Embryonic facial prominence (tissue), 1 donor: Measurements from ENCODE around the gene CAMK1.
A peak's percentile ranks its signal among the peaks of the same experiment; 100 is the strongest.
"Not testable (repeated sequence)": the region's sequence is repeated elsewhere in the genome, so short reads cannot be mapped to it uniquely, and the experiment has no call there.

Experiments
- DNase-seq: peaks from one replicate; pipeline ENCODE4 v3.0.0-alpha.2; 2016; ENCODE audit errors: extremely low spot score

The CAMK1 gene

GRCh38 chr3:9776896-9777693 is 7.3 kb upstream of the CAMK1 start:
- no peak for DNase-seq

GRCh38 chr3:9771007-9771406 is 1.3 kb upstream of the CAMK1 start:
- DNase-seq: not testable (repeated sequence)

- DNase-seq: no peak
Observed at GRCh38 chr3:9770276-9770812, 597 bp upstream of the CAMK1 start.

- DNase-seq: no peak
Observed at GRCh38 chr3:9769012-9769411, 735 bp downstream of the CAMK1 start.

DNA sequence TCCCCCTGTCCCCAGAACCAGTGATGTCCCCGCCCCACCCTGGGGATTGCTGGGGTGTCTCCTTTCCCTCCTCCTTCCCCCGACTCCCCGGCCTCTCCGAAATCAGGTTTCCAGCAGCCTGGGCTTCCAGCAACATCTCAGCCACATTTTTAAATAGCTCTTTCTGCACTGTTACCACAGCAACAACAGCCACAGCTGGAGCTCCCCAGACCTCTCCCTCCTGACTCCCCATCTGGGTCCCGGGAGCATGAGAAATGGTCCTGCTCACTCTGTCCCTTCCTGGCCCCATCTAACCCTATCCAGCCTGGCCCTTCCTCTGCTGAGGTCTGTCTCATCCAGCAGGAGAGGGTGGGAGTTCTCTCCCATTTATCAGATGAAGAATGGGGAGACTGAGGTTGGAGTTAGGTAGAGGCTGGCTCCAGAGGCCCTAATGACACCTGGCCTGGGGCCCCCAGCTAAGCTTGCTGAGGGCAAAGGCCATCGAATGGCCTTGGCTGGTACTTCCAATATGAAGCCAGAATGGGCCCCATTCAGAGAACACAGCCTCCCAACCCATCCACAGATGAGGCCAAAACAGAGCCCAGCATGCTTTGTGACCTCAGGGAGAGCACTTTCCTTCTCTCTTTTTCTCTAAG is 1.5 kb downstream of the CAMK1 start:
- no peak for DNase-seq

GRCh38 chr3:9767418-9767817 is 2.3 kb downstream of the CAMK1 start:
- DNase-seq: no peak

DNA sequence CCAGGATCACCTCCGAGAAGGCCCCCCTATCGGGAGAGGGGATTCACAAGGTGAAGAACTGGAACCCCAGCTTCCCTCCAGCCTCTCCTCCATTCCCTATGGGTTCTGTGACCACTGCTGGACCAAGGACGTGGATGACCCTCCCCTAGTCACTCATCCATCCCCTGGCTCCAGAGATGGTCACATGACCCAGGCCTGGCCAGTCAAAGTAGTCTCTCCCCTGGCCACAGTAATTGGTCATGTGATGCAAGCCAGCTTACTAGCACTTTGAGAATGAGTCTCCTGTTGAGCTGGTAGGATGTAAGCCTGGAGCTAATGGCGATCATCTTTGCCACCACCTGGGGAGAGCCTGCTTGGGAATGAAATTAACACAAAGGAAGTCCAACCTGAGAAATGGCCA is 3.9 kb downstream of the CAMK1 start:
- no peak for DNase-seq

- DNase-seq: no peak
Observed at GRCh38 chr3:9762871-9763270, 6.9 kb downstream of the CAMK1 start.

DNA sequence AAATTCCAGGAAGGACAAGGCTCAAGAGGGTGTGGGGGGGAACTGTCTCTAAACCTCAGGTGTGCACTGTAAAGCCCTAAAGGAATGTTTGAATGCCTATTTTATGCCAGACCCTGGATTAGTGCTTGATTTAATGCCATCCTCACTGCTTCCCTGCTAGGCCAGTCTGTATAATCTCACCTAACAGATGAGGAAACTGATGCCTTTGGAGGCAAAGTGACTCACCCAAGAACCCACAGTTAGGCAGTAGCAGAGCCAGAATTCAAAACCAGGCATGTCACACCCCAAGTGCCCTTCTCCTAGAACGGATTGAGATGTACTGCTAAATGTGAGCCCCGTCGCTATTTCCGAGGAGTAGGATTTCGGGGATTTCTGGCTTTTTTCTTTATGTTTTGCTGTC is 7.8 kb downstream of the CAMK1 start:
- DNase-seq: peak; percentile 4

DNA sequence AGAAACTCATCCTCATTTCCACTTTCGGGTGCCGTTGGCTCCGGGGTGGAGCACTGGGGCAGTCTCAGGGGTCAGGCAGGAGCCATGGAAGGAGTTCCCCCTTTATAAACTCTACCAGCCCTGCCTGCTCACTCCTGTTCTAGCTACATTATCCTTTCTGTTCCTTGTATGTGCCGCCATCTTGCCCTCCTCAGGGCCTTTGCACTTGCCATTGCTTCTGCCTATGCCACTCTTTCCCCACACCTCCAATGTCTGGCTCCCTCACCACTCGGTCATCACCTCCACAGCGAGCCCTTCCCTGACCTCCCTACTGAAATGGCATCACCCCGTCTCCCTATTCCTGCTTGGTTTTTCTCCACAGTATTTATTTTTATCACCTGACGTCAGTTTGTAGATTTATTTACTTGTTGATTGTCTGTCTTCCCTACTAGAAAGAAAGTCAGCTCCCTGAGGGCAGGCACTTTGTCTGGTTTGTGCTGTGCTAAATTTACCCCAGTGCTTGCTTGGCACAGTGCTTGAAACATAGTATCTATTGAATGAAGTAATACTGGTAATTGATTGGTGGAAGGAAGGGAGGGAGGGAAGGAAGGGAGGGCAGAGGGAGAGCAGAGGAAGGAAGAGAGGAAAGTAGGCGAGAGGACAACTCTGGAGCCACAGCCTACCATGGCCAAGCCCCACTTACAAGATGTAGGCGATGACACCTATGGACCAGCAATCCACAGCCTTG is 8.8 kb downstream of the CAMK1 start:
- DNase-seq: peak; percentile 2

DNA sequence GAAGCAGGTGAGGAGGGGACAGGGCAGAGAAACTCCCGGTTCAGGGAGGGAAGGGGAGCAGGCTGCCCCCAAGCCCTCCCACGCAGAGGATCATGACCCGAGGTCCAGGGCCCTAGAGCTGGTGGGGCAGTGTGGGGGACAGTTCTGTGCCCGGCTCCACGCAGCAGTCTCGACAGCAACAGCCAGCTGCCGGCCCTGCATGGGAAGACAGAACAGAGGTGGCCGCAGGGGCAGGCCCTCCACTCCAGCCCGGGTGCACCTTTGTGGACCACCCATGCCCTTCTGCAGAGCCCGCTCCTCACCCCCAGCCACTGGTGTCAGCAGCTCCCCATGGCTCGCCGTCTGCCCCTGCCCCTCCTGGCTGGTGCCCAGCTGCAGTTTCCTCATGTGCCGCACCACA is 12.3 kb downstream of the CAMK1 start:
- DNase-seq: no peak

GRCh38 chr3:9754678-9755077 is 15.1 kb downstream of the CAMK1 start:
- peak; percentile 1 for DNase-seq

DNA sequence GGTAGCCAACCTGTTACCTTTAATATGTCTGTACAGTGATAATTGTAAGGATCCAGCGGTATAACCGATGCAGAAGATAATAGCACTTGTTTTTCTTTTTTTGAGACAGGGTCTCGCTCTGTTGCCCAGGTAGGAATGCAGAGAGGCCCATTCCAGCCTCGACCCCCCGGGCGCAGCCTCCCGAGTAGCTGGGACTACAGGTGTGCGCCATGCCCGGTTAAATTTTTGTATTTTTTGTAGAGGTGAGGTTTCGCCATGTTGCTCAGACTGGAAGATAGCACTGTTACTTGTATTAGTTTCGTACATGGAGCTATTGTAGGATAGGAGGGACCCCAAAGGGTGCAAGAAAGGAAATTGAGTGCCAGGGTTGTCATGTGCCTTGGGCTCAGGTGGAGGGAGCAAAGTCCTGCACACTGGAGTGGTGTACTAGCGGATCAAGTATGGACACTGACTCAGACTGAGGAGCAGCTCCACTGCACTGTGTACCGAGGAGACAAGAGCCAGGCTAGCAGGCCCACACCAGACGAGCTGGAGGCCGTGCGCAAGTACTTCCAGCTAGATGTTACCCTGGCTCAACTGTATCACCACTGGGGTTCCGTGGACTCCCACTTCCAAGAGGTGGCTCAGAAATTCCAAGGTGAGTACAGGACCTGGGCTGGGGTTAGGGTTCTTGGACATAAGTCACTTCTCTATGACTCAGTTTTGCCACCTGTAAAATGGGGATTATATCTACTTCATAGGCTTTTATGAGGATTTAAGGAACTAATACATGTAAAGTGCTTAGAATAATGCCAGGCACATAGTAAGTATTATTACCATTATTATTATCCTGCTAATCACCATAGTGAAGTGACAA is 19.0 kb downstream of the CAMK1 start:
- peak; percentile 5 for DNase-seq

DNA sequence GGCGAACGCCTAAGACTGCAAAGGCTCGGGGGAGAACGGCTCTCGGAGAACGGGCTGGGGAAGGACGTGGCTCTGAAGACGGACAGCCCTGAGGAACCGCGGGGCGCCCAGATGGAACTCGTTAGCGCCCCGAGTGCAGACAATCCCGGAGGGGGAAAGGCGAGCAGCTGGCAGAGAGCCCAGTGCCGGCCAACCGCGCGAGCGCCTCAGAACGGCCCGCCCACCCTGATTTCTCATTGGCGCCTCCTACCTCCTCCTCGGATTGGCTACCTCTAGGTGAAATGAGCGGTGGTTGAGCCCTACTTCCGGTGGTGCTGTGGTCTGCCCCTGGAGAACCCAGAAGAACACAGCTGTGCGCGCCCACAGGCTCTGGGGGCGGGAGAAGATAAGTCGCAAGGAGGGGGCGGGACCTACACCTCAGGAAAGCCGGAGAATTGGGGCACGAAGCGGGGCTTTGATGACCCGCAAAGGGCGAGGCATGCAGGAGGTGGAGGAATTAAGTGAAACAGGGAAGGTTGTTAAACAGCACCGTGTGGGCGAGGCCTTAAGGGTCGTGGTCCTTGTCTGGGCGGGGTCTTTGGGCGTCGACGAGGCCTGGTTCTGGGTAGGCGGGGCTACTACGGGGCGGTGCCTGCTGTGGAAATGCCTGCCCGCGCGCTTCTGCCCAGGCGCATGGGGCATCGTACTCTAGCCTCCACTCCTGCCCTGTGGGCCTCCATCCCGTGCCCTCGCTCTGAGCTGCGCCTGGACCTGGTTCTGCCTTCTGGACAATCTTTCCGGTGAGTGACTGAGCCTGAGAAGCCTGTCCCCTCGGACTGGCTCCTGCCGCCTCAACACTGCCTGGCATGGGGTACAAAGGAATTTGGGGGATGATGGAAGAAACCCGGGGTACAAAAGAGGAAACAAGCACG is 19.8 kb downstream of the CAMK1 start, which contains the start of gene OGG1:
OGG1 (plus strand) TSS at position 308 of the 911 bp plus-strand sequence; CDS start at position 643, 335 bp downstream.
- peak; percentile 90 for DNase-seq

GRCh38 chr3:9749296-9749644 is 20.5 kb downstream of the CAMK1 start:
- no peak for DNase-seq

DNA sequence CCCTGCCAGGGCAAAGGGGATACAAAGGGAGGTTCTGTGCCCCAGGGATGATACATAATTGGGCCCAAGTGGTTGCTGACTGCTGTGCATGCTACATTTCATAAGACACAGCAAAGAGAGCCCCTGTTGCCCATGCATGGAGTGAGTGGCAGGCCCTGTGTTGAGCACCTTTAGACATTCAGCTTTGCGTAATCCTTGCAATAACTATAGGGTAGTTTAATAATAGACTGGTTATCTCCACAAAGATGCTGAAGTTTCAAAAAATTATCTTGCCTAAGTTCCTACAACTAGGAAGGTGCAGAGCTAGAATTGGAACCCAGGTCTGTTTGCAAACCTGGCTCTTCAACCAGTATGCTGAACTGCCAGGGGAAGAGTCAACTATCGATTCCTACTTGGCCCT is 21.7 kb downstream of the CAMK1 start:
- DNase-seq: no peak

GRCh38 chr3:9747267-9747666 is 22.5 kb downstream of the CAMK1 start:
- no peak for DNase-seq

DNA sequence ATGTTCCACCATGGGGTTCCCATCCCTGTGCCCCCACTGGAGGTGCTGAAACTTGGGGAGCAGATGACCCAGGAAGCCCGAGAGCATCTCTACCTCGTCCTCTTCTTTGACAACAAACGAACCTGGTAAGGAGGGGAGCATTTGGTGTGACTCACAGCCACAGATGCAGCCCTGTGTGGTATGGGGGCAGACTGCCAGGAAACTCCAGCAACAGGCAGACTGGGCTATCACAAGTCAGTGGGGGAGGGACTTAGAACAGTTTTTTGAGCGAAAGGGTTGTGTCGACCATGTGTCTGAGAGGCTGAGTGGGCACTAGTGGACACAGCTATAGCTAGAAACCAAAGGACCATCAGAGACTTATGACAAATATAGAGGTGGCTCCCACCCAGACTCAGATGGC is 23.4 kb downstream of the CAMK1 start:
- no peak for DNase-seq

DNA sequence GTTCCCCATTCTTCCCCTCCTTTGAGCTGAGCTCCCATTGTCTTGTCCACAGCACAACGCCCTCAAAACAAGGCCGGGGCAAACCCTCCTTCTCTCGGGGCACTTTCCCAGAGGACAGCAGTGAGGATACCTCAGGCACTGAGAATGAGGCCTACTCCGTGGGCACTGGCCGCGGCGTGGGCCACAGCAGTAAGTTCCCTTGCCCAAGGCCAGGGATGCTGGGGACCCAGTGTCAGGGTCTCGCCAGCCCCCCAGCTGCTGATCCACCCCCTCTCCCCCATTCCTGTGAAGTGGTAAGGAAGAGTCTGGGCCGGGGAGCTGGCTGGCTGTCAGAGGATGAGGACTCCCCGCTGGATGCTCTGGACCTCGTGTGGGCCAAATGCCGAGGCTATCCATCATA is 24.2 kb downstream of the CAMK1 start:
- DNase-seq: no peak

DNA sequence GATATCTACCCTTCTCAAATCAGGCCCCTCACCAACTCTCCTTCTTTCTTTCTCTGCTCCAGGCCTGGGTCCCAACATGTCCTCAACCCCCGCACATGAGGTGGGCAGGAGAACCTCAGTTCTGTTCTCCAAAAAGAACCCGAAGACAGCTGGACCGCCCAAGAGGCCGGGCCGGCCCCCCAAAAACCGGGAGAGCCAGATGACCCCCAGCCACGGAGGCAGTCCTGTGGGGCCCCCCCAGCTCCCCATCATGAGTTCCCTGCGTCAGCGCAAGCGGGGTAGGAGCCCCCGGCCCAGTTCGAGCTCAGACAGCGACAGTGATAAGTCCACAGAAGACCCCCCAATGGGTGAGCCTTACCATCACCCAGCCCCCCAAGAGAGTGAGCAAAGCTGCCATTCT is 25.6 kb downstream of the CAMK1 start:
- DNase-seq: no peak

DNA sequence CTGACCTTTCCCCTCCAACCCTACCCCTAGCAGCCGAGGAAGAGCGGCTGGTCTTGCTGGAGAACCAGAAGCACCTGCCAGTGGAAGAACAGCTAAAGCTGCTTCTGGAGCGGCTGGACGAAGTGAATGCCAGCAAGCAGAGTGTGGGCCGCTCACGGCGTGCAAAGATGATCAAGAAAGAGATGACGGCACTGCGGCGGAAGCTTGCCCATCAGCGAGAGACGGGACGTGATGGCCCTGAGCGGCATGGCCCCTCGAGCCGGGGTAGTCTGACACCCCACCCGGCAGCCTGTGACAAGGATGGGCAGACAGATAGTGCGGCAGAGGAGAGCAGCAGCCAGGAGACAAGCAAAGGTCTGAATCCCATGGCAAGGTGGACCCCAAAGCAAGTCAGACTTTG is 26.2 kb downstream of the CAMK1 start:
- DNase-seq: no peak
